PC-9 (cell line): ENCODE data around the gene NAA50.

Source experiments
- CTCF ChIP-seq: fragments of 200-600 bp; sonication (generic); conservative IDR thresholded peaks from 2 replicates; pipeline ENCODE4 v1.6.1; 2017; ENCODE audit warnings: mixed run types, antibody characterized with exemption, mild to moderate bottlenecking, moderate library complexity
- EZH2 ChIP-seq: fragments of 200-600 bp; sonication (generic); IDR thresholded peaks from 2 replicates; pipeline ENCODE4 v1.8.0; 2017; ENCODE audit warnings: antibody characterized with exemption, low read depth

DNA sequence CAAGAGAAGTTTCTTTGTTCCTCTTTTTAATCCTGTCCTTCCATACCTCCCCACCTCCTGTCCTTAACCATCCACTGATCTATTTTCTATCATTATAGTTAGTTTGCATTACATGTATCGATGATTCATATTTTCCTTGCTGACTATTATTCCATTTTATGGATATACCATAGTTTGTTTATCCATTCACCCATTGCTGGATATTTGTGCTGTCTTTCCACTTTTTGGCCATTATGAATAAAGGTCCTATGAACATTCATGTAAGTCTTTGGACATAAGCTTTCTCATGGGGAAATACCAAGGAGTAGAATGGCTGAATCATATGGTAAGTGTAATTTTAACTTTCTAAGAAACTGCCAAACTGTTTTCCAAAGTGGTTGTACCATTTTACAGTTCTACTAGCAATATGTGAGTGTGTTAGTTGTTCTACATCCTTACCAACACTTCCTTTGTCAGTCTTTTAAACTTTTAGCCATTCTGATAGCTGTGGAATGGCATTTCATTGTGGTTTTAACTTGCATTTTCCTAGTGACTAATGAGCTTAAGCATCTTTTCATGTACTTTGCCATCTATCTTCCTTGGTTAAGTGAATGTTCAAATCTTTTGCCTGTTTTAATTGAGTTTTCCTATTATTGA lies 12.5 kb upstream of the NAA50 start:
- TF ChIP-seq CTCF (no peak), EZH2 (no peak)
